Fibroblast of lung (primary cell): Measurements from ENCODE around the gene DDA1.

Experiments
- EZH2 ChIP-seq: IDR thresholded peaks from 2 replicates; pipeline ENCODE4 v1.5.1; 2012; ENCODE audit warnings: low read length, control low read depth, mild to moderate bottlenecking; ENCODE audit errors: missing control alignments
- TF ChIP-seq, protein P1 (sequence below), 2 donors: IDR thresholded peaks in 1 of 2; conservative IDR thresholded peaks in 1 of 2; 1 replicate in 1 of 2; 2 replicates in 1 of 2; pipeline ENCODE4 v1.5.1; 2011 to 2012; ENCODE audit warnings: low read length in 2 of 2, control low read depth in 1 of 2, inconsistent platforms in 1 of 2, low read depth in 1 of 2, mild to moderate bottlenecking in 1 of 2

DNA sequence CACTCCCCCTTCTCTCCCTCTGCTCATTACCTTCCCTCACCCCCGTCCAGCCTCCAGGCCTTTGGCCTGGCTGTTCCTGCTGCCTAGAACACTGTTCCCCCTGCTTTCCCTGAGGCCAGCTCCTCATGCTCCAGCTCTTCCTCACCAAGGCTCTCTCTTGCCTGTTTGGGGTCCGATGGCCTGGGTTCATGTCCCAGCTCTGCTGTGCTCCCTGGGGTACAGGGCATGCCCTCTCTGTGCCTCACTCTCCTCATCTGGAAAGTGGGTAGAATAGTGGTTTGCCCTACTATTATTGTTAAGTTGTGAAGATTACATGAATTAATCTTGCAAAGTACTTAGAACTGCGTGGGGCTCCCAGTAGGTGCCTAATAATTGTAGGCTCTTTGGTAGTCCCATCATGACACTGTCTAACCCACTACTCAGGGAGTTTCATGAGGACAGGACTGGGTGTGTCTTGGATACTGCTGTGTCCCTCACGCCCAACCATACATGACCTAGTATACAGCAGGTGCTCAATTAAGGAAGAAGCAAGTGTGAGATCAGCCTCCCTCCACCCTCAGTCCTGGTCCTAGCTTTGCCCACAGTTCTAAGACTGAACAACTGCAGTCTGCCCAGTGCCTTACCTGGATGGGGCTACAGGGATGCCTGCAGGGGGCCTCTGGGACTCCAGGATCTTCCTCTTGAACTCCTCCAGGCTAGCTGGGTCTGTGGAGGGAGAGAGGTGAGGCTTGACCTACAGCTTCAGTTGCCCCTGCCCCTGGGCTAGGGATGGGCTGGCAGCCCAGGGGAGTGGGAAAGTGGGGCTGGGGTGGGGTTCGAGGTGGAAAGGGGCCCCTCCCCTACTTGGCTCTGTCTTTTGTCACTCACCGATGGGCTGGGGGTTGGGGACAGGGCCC is 50.8 kb downstream of the DDA1 start:
- TF ChIP-seq, protein P1, sequence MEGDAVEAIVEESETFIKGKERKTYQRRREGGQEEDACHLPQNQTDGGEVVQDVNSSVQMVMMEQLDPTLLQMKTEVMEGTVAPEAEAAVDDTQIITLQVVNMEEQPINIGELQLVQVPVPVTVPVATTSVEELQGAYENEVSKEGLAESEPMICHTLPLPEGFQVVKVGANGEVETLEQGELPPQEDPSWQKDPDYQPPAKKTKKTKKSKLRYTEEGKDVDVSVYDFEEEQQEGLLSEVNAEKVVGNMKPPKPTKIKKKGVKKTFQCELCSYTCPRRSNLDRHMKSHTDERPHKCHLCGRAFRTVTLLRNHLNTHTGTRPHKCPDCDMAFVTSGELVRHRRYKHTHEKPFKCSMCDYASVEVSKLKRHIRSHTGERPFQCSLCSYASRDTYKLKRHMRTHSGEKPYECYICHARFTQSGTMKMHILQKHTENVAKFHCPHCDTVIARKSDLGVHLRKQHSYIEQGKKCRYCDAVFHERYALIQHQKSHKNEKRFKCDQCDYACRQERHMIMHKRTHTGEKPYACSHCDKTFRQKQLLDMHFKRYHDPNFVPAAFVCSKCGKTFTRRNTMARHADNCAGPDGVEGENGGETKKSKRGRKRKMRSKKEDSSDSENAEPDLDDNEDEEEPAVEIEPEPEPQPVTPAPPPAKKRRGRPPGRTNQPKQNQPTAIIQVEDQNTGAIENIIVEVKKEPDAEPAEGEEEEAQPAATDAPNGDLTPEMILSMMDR (conservative IDR thresholded peaks at IDR 0.05 in 1 of 2, IDR thresholded peaks at IDR 0.05 in 1 of 2; ENCODE audit: low read depth in 1 of 2, low read length in 2 of 2) = no peak
- no peak for TF ChIP-seq EZH2
